Activated CD8-positive, alpha-beta memory T cell treated with anti-CD3 and anti-CD28 coated beads for 1 hour (primary cell): ENCODE data around the gene RBFOX1.

Experiments
- DNase-seq, 2 donors: peaks; one replicate each; pipeline ENCODE4 v3.0.0-alpha.2; 2020; ENCODE audit warnings: low read depth in 1 of 2; ENCODE audit errors: extremely low read depth in 1 of 2

The RBFOX1 gene

GRCh38 chr16:7332611-7333010 lies at the start of gene RBFOX1:
TSS of gene RBFOX1 (plus strand) at chr16:7332845.
- DNase-seq: no peak

GRCh38 chr16:7284780-7285179 lies 47.9 kb upstream of the RBFOX1 start:
- DNase-seq: no peak

GRCh38 chr16:7285520-7285919 lies 47.1 kb upstream of the RBFOX1 start:
- no peak for DNase-seq

- no peak for DNase-seq
Observed at GRCh38 chr16:7289299-7289698, 43.3 kb upstream of the RBFOX1 start.

- DNase-seq: no peak
Observed at GRCh38 chr16:7290682-7291081, 42.0 kb upstream of the RBFOX1 start.

GRCh38 chr16:7294020-7294419 lies 38.6 kb upstream of the RBFOX1 start:
- DNase-seq: no peak

- DNase-seq: no peak
Observed at GRCh38 chr16:7303052-7303610, 29.5 kb upstream of the RBFOX1 start.

GRCh38 chr16:7303660-7304200 lies 28.9 kb upstream of the RBFOX1 start:
- DNase-seq: no peak

- DNase-seq: no peak
Observed at GRCh38 chr16:7304279-7304678, 28.4 kb upstream of the RBFOX1 start.

- DNase-seq: no peak
Observed at GRCh38 chr16:7304958-7305357, 27.7 kb upstream of the RBFOX1 start.

- no peak for DNase-seq
Observed at GRCh38 chr16:7313170-7313569, 19.5 kb upstream of the RBFOX1 start.

- DNase-seq: no peak
Observed at GRCh38 chr16:7314163-7314562, 18.5 kb upstream of the RBFOX1 start.

GRCh38 chr16:7315813-7316212 lies 16.8 kb upstream of the RBFOX1 start:
- DNase-seq: no peak

GRCh38 chr16:7316281-7316888 lies 16.3 kb upstream of the RBFOX1 start:
- no peak for DNase-seq

- DNase-seq: no peak
Observed at GRCh38 chr16:7317982-7318381, 14.7 kb upstream of the RBFOX1 start.

- DNase-seq: no peak
Observed at GRCh38 chr16:7318686-7319085, 14.0 kb upstream of the RBFOX1 start.

- no peak for DNase-seq
Observed at GRCh38 chr16:7319514-7319913, 13.1 kb upstream of the RBFOX1 start.

- no peak for DNase-seq
Observed at GRCh38 chr16:7321661-7322060, 11.0 kb upstream of the RBFOX1 start.

GRCh38 chr16:7324321-7324720 lies 8.3 kb upstream of the RBFOX1 start:
- DNase-seq: no peak

- DNase-seq: no peak
Observed at GRCh38 chr16:7325834-7326233, 6.8 kb upstream of the RBFOX1 start.

- no peak for DNase-seq
Observed at GRCh38 chr16:7330709-7331108, 1.9 kb upstream of the RBFOX1 start.

GRCh38 chr16:7331997-7332396 lies 648 bp upstream of the RBFOX1 start:
- no peak for DNase-seq
